HG03457 (cell line): ENCODE results near the gene SBF1.

Experiments used
- ATAC-seq: cut with Tn5 transposase; IDR thresholded peaks from one replicate; pipeline ENCODE4 v1.9.1; 2021; ENCODE audit warnings: moderate number of reproducible peaks; ENCODE audit not compliant: unreplicated experiment

SBF1 gene

DNA sequence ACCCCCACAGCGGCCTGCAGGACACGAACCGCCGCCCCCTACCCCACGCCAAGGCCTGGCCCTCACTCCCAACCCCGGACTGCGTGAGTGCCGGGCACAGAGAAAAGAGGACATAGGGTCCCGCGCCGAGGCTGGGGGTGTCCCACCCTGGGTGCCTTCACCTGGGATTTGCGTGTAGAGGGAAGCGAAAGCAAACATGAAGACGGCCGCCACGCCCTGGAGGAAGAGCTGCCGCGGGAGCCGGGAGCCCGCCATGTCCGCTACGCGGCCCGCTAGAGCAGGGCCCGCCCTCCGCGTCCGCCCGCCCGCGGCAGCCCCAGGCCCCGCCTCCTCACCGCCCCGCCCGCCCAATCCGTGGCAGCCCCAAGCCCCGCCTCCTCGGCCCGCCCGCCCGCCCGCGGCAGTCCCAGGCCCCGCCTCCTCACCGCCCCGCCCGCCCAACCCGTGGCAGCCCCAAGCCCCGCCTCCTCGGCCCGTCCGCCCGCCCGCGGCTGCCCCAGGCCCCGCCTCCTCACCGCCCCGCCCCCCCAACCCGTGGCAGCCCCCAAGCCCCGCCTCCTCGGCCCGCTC is 32.7 kb upstream of the SBF1 start, which contains the start of gene LMF2:
Gene LMF2 (minus strand): TSS at position 282 of the 570 bp plus-strand sequence. CDS start 27 bp downstream, at position 255.
- ATAC-seq, result peak; percentile 42

DNA sequence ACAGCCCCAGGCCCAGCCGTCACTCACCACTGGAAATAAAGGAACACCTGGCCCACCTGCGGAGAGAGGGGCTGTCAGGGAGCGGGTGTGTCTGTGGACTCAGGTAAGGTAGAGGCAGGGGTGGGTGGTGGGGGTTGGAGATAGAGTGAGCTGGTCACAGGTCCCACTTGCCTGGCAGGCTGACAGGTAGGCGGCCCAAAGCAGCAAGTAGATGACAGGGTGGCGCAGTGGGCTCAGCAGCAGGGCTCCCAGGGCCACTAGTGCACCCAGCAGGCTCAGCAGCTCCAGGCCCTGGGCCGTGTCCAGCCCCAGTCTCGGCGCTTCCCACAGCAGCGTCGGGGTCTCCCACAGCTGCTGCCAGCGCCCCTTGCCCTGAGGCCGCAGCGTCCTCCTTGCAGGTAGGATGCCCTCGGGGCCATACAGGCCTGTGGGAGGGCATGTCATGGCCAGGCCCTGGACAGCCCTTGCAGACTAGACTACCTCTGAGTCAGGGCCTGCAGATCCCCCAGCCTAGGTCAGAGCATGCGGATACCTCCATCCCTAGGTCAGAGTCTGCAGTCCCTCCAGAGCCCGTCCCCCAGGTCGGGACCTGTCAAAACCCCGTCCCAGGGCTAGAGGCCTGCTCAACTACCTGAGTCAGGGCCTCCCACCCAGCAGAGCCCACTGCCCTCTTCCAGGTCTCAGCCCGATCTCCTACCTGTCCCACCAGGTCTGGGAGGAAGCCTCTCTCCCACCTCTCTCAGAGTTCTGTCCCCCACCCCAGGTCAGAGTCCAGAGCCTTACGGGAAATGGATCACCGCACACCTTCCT is 32.0 kb upstream of the SBF1 start:
- peak; percentile 5 for ATAC-seq

DNA sequence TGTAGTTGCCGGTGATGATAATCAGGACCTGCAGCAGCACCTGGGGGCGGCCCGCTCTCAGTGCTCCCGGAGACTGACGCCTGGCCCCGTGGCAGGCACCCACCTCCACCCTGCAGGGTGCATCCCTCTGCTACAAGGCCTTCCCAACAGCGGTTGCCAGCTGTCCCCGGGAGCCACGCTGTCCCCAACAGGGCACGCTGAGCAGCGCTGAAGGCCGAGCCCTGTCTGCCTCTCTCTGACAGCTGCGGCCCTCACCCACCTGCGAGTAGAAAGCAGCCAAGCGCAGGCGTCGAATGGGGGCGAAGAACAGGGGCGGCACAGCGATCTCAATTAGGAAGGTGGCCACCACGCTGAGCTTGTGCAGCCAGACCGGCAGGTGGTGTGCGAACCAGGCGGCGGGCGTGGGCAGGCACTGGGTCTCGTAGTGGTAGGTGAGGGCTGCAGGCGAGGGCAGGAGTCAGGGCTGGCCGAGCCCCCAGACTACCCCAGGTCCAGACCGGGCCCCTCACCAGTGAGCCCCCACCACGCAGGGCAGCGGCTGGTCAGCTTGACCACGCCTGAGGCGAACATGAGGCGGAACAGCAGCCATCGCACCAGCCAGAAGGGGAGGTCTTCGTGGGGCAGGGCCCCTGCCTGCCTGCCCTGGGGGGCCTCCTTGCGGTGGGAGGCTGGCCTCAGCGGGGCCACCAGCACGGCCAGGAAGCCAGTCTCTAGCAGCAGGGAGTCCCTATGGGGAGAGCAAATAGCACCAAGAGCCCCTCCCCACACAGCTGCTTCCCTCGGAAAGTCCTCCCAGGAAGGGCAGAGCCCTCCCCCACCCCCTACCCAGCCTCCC is 31.2 kb upstream of the SBF1 start:
- no peak for ATAC-seq

DNA sequence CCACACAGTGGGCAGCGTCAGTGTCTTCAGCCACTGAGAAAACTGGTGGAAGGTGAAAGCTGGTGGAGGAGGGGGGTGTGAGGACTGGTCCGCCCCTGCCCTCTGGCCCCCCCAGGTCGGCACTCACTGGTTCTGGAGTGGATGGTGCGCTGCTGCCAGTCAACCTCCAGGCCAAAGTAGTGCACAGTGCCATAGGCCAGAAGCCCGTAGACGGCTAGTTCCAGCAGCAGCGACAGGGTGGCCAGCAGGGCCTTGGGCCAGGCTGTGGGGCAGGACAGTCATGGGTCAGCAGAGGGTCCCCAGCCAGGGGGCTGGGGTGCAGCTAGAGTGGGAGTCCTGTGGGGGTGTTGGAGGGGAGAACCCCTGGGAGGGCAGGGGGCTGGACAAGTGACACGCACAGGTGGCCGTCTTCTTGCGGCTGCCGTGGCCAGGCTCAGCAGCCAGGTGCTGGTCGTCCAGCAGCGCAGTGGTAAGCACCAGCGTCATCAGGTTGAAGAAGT is 30.5 kb upstream of the SBF1 start:
- no peak for ATAC-seq

DNA sequence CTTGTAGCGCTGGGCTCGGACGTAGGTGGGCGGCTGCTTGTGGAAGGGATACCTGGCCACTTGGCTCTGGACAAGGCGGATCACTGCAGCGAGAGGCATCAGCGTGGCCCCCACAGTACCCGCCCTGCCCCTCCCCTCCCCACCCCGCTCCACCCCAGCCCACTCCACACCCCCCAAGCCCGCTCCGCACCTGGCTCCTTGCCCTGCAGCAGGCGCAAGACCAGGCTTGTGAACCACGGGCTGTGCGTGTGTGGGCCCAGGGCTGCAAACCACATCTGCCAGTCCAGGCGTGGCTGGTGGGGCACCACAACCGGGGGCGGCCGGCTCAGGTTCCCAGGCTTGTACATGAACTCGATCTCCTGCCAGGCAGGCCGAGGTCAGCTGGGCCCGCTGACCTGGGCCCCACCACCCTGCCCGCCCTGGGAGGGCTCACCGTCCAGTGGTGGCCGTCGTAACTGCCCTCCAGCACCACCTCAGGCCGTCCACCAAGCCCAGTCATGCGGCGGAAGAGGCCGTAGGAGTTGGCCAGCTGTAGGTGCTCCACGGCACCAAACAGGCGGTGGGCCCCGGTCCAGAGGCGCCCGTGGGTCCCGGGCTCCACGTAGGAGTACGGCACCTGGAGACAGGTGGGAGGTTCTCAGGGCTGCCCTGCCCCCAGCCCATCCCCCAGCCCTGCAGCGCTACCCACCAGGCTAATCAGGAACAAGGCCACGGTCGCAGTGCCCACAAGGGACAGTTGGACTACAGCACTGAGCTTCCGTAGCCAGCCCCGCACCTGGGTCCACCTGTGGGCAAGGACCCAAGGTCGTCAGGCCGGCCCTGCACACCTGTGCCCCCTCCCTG is 29.8 kb upstream of the SBF1 start:
- no peak for ATAC-seq

DNA sequence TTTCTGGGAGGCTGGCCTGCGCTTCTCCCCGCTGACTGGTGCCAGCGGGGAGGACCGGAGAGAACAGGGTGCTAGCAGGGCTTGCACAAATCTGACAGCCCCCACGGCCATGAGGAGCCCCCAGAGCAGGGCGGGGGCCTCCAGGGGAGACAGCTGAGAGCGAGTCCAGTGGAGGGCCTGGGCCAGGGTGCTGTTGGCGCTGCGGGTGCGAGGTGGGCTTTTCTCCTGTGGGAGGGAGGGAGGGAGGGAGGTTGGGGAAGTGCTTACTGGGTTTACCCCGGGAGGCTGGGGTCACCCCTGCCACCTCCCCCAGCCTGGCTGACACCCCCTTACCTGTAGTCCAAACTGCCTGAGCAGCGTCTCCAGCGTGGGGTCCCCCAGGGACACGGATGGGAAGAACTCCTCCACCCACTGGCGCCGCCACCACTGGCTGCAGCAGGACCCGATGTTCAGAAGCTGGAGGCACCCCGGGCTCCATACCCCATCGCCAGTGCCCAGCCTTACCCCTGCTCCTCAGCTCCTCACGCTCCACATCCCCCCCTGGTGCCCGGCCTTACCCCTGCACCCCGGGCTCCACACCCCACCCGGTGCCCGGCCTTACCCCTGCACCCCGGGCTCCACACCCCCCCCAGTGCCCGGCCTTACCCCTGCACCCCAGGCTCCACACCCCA is 28.8 kb upstream of the SBF1 start:
- no peak for ATAC-seq

DNA sequence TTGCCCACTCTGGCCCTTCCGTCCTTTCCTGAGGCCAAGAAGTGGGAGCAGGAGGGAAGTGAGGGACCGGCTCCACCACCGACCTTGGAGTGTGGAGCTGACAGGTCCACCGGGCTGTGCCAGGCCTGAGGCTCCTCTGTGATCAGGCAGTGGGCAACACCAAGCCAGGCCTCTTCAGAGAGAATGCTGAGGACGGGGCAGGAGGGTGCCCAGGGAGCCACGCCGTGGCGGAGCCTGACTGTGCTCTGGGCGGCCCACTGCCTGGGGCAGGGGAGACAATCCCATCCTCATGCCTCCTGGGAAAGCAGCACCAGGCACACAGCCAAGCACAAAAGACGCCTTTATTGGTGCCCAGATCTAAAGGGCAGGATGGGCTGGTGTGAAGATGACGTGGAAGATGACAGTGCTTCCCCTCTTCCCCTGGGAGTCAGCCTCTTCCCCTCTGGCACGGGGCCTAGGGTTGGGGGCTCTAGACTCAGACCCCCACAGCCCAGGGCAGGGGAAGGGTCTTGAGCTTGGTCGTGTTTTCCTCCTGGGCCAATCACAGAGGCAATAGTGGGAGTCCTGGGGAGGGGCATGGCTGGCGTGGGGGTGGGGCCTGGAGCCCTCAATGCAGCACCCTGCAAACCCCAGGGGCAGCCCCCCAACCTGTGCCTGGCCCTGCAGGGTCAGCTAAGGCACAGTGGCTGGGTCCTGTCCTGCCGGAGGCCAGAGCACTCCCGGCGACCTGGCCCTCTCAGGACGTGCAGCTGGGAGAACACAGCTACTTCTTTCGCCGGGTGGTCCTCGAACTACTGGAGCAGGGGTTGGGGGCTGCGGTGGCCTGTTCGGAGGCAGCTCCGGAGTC is 28.0 kb upstream of the SBF1 start:
- no peak for ATAC-seq

DNA sequence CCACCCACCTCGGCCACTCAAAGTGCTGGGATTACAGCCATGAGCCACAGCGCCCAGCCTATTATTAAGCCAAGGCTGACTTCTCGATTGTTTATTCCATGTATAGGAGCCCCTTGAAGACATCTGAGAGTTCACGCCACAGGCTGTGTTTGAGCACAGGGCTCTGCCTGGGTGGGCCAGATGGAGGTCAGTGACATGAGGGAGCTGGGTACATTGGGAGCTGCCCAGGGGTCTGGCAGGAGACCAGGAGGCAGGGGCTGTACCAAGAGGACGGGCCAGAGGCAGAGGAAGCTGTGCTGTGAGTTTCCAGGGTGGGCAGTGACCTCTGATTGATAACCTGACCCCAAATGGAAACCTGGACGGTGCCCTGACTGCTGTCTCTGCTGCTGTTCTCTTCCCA is 27.3 kb upstream of the SBF1 start:
- ATAC-seq, result no peak

DNA sequence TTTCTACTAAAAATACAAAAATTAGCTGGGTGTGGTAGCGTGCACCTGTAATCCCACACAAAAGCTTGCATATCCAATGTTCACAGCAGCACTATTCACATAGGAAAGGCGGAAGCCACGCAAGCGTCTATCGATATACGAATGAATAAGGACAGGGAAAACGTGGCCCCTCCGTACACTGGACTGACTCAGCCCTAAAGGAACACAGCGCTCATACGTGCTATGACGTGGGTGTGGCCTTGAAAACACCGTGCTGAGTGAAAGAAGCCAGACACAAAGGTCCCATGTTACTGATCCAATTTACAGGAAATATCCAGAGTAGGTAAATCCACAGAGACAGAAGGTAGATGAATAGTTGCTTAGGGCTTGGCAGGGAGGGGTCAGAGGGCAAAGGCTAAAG is 25.6 kb upstream of the SBF1 start:
- ATAC-seq, result no peak

DNA sequence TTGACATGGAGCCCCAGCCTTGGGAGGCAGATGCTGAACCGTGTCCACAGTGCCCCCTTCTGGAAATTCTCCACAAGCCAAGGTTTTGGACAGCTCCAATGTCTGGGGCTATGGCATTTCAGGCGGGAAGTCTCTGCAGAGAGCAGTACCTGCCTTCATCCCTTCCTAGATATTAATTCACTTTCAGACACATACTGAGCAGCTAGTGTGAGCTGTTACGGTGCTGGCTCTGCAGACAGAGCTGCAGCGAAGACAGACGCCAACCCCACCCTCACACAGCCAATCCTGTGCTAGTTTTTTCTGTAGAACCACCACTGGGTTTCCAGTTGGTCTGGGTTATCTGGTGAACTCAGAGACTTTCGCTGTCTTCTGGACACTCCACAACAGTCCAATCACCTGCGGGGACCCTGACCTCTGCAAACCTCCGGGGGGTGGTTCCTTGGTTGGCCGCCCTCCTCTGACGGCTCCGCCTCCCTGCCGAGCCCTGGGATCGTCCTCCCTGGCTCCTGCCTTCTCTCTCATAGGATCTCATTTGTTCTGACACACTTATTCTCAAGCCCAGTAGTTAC is 23.6 kb upstream of the SBF1 start:
- ATAC-seq, result no peak

DNA sequence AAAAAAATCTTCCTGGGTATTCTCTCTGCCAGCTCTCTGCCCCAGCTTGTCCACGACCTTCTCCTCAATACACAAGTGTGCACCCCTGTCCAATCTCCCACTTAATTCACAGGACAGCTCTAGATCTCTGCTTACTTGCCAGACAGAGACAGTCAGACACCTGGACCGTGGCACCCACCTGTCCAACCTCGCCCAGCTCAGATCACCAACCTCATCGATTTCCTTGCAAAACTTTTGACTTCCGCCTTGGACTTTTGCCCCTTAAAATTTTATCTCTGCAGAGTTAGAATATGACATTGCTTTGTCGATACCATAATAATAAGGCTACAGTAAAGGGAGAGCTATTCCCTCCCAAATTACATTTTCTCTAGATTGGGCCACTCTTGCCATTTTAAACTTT is 22.3 kb upstream of the SBF1 start:
- ATAC-seq, result no peak

DNA sequence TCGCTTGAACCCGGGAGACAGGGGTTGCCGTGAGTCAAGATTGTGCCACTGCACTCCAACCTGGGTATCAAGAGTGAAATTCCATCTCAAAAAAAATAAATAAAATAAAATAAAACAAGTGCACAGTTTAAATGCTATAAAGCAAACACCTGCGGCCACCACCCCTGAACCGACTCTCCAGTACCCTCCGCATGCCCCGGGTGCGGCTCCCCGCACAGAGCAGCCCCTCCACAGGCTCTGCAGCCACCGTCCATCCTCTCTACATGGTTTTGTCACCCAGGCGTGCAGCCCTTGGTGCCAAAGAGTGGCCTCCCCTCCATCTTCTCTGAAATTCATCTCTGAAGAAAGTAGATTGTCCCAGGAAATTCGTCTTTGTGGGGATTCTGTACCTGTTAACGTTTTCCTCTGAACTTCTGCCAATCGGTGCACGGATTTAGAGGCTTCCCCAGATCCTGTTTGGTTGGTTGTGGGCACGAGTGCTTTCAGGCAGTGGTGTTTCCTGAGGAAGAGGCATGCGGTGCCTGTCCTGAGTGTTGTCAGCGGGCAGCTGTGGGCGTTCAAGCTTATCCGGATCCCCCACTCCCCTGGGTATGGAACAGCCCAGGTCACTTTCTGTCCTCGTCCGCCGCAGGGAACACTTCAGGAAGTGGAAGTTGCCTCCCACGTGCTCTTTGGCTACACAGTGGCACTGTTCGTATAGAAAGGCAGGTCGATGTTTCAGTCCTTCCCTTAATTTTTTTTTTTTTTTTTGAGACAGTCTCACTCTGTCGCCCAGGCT is 15.9 kb upstream of the SBF1 start:
- ATAC-seq, result no peak

DNA sequence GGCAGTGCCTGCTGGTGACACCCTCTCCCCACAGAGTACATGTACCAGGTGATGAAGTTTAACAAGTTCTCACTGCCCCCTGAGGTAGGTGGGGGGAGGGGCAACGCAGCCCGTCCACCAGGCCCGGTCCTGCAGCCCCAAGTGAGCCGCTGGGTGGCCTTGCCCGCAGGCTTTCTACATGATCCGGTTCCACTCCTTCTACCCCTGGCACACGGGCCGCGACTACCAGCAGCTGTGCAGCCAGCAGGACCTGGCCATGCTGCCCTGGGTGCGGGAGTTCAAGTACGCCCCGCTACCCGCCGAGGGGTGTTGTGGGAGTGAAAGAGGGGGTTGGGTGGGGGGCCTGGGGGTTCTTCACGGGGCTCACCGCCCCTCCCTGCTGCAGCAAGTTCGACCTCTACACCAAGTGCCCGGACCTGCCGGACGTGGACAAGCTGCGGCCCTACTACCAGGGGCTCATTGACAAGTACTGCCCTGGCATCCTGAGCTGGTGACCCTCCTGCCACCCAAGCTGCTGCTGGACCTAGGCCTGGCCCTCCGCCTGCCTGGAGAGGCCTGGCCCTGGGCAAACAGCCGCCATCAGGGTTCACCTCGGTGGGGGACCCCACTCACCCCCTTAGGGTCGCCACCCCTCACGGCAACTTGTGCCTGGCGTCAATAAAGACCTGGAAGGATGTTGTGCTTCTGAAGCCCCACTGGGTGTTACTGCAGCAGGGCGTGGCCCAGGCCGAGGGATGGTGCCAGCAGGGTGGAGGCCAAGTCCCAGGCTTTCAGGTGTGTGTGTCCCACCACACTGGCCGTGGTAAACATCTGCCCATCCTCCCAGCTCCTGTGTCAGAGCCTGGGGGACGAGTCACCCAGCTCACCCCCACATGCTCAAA is 14.8 kb upstream of the SBF1 start:
- ATAC-seq, result no peak

DNA sequence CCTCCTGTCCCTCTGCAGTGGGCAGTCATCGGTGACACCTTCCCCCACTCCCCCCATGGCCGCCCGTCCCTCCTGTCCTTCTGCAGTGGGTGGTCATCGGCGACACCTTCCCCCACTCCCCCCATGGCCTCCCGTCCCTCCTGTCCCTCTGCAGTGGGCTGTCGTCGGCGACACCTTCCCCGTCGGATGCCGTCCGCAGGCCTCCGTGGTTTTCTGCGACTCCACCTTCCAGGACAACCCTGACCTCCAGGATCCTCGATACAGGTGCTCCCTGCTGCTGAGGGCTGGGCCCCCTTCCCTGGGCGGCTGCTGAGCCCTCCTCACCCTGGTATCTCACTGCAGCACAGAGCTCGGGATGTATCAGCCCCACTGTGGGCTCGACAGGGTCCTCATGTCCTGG is 14.1 kb upstream of the SBF1 start:
- no peak for ATAC-seq

DNA sequence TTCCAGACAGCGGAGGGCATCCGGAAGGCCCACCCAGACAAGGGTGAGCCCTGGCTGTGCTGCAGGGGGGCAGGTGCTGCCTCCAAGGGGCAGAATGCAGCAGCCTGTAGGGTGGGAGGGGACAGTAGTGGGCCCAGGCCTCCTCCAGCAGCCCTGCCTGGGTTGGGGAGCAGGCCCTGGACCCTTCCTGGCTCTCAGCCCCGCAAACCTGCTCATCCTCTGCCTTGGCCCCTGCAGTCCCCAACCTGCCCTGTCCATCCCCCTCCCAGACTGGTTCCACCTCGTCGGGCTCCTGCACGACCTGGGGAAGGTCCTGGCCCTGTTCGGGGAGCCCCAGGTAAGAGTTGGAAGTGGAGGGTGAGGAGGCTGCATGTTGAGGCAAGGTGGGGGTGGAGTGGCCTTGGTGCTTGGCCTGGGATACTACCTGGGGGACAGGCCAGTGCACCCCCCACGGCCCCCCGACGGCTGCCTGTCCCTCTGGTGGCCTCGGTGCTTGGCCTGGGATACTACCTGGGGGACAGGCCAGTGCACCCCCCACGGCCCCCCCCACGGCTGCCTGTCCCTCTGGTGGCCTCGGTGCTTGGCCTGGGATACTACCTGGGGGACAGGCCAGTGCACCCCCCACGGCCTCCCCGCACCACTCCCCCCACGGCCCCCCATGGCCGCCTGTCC is 13.3 kb upstream of the SBF1 start:
- ATAC-seq, result no peak

DNA sequence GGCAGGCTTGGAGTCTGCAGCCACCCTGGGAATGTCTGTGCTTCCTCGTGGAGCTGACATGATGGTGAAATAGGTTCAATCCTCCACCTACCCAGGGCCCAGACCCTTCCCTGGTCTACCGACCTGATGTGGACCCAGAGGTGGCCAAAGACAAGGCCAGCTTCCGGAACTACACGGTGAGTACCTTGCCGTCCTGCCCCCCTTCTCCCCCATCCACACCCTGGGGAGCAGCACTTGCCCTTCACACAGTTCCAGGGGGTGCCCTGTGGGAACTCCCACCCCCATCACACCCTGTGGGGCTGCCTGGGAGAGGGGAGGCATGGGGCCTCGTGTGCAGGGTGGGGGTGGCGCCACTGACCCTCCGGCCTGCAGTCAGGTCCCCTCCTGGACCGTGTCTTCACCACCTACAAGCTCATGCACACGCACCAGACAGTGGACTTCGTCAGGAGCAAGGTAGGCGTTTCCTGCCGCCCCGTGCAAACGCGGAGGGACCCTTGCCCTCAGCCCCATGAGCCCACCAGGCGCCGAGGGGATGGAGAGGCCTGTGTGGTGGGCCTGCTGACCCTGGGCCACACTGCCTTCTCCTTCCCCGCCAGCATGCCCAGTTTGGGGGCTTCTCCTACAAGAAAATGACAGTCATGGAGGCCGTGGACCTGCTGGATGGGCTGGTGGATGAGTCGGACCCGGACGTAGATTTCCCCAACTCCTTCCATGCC is 12.6 kb upstream of the SBF1 start:
- ATAC-seq, result no peak
